ENCODE results near the gene UCP3. TPM values are rescaled to one million over a fixed set of nuclear protein-coding genes. Genes with fewer than 3 reads are reported as not detected.

Gene UCP3
- total RNA-seq, 1 donor from 2014 or later: not detected

GRCh38 chr11:74006743-74007304, 2.1 kb downstream of the UCP3 start:
- intact Hi-C loops (cut with DNase I): no loop called here
- H3K27me3 ChIP-seq: no peaks in the 10 kb centered on the region
- H3K4me1 ChIP-seq: no peaks in the 10 kb centered on the region
- DNase-seq (ENCODE audit: low spot score in 2 of 2): no peak
- peaks cover 0 to 11% of the 10 kb centered on the region in 2 donors for H3K36me3 ChIP-seq
- H3K4me3 ChIP-seq: no peak overlapping the region
- TF ChIP-seq, protein P1, sequence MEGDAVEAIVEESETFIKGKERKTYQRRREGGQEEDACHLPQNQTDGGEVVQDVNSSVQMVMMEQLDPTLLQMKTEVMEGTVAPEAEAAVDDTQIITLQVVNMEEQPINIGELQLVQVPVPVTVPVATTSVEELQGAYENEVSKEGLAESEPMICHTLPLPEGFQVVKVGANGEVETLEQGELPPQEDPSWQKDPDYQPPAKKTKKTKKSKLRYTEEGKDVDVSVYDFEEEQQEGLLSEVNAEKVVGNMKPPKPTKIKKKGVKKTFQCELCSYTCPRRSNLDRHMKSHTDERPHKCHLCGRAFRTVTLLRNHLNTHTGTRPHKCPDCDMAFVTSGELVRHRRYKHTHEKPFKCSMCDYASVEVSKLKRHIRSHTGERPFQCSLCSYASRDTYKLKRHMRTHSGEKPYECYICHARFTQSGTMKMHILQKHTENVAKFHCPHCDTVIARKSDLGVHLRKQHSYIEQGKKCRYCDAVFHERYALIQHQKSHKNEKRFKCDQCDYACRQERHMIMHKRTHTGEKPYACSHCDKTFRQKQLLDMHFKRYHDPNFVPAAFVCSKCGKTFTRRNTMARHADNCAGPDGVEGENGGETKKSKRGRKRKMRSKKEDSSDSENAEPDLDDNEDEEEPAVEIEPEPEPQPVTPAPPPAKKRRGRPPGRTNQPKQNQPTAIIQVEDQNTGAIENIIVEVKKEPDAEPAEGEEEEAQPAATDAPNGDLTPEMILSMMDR (IDR thresholded peaks at IDR 0.05): no peak
- H3K27ac ChIP-seq: no peak overlapping the region
- H3K9me3 ChIP-seq: no peaks in the 10 kb centered on the region

DNA sequence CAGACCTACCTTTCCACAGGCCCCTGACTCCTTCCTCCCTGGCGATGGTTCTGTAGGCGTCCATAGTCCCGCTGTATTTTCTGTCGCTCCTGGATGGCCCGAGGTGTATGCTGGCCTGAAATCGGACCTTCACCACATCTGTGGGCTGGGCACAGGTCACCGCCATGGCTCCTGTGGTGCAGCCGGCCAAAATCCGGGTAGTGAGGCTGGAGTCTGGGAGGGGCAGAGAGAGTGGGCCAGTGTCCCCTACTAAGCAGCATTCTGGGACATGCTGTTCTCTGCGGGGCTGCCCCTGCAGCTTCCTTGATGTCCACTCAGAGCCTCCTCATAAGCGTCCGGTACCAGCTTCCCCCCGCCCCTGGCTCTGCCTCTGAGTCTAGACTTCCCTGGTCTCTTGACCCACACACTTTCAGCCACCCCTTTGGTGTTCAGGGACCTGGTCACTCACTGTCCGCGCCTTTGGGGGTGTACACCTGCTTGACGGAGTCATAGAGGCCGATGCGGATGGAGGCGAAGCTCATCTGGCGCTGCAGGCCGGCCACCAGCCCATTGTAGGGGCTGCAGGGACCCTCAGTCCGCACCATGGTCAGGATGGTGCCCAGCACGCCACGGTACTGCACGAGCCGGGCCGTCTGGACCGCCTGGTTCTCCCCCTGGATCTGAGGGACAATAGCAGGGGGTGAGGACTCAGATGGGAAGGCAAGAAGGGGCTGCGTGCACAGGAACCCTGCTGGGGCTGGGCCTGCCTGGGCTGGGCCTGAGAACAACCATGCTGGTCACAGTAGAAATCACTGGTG, 3.0 kb downstream of the UCP3 start:
- Histone ChIP-seq H3K4me3 (no peak overlapping the region), H3K4me1 (no peaks in the 10 kb centered on the region), H3K9me3 (no peaks in the 10 kb centered on the region), H3K27ac (no peak overlapping the region), H3K36me3 (peaks cover 0 to 11% of the 10 kb centered on the region in 2 donors), H3K27me3 (no peaks in the 10 kb centered on the region)
- TF ChIP-seq, protein P1 (IDR thresholded peaks at IDR 0.05): no peak
- DNase-seq (ENCODE audit: low spot score in 2 of 2): peak in 1 of 2 donors; percentile 33
- intact Hi-C loops (cut with DNase I): no loop called here

DNA sequence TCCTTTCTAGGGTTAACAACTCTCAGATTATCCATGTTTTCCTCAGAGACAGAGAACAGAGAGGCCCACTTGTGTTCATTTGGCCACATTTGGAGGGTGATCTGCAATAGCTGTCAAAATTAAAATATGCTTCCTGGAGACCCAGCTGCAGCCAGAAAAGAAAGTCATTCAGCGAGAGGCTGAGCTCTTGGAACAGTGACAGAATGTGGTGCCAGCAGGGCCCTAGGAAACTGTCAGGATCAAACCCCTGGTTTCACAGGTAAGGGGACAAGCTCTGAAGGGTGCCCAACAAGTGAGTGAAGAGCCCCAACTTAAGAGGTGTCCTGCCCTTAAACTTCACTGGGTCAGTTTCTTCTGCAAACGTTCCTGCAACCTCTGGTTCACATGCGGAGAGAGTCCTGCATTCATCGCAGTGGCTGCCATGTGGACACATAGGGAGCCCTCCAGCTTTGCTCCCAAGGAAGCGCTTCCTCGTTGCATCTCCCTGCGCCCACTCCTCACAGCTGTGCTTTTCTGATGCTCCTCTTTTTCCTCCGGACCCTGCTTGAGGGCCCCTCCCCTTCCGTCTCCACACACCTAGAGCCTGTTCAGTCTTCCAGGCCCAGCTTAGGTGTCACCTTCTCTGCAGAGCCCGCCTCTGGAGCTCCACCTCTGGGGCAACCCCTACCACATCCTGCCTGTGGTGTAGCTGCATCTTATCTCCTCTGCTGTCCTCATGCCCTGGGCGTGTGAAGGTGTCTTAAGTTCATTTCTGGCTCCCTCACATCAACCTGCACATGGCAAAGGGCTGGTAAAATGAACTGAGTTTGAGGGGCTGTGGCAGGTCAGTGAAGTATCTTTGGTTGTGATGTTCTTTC, 3.9 kb downstream of the UCP3 start:
- H3K36me3 ChIP-seq: peaks cover 0 to 11% of the 10 kb centered on the region in 2 donors
- H3K4me3 ChIP-seq: no peak overlapping the region
- no peaks in the 10 kb centered on the region for H3K4me1 ChIP-seq
- H3K27ac ChIP-seq: no peak overlapping the region
- TF ChIP-seq, protein P1 (IDR thresholded peaks at IDR 0.05): no peak
- H3K27me3 ChIP-seq: no peaks in the 10 kb centered on the region
- H3K9me3 ChIP-seq: no peaks in the 10 kb centered on the region
- intact Hi-C loops (cut with DNase I): no loop called here
- peak in 1 of 2 donors; percentile 67 for DNase-seq (ENCODE audit: low spot score in 2 of 2)

DNA sequence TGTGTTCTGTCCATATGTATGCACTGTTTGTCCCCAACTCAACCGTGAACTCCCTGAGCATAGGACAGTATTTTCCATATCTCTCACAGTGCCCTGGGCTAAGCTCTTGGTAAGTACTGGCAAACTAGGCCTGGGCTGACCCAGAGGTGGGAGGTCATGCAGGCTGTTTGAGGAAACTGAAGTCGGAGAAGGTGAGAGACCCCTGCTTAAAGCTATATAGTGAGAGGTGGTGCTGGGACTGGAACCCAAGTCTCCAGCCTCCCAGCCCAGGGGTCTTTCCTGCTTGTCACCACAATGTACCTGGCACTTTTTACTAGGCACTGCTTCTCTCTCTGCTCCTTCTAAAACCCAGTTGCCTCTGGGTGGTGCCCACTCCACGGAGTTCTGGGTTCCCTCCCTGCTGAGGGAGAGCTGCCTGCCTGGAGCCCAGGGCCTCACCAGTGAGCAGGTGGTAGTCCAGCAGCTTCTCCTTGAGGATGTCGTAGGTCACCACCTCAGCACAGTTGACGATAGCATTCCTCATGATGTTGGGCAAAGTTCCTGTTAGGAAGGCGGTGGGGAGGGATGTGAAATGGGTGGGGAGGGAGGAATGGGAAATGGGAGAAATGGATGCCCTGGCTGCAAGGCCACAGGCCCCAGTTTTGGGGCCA, 4.7 kb downstream of the UCP3 start:
- Histone ChIP-seq H3K27ac (no peak overlapping the region), H3K27me3 (no peaks in the 10 kb centered on the region), H3K9me3 (no peaks in the 10 kb centered on the region), H3K4me1 (no peaks in the 10 kb centered on the region), H3K36me3 (peaks cover 0 to 11% of the 10 kb centered on the region in 2 donors), H3K4me3 (no peak overlapping the region)
- TF ChIP-seq, protein P1 (IDR thresholded peaks at IDR 0.05): no peak
- intact Hi-C loops (cut with DNase I): no loop called here
- DNase-seq (ENCODE audit: low spot score in 2 of 2): peak in 1 of 2 donors; percentile 27

DNA sequence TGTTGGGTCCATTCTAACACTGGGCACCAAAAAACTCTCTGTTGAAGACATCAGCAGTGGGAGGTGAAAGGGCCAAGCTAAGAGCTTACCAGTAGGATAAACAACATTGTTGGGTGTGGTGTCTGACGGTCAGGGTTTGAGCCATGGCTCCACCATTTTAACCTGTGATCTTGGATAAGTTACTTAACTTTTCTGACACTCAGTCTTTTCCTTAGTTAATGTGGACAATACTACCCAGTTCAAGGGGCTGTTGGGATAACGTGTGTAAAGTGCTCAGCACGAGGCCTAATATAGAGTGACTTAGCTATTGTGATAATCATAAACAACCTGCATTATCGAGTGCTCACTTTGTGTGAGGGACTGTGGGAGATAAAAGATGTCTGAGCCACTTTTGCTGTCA, 6.1 kb downstream of the UCP3 start:
- Histone ChIP-seq H3K4me1 (no peaks in the 10 kb centered on the region), H3K9me3 (no peaks in the 10 kb centered on the region), H3K27ac (no peak overlapping the region), H3K27me3 (no peaks in the 10 kb centered on the region), H3K4me3 (no peak overlapping the region), H3K36me3 (peaks cover 0 to 11% of the 10 kb centered on the region in 2 donors)
- peak in 1 of 2 donors; percentile 21 for DNase-seq (ENCODE audit: low spot score in 2 of 2)
- intact Hi-C loops (cut with DNase I): no loop called here
- TF ChIP-seq, protein P1 (IDR thresholded peaks at IDR 0.05): no peak

All from ascending aorta (tissue), 2 donors.